Activated T-helper 2 cell treated with anti-CD3 and anti-CD28 coated beads, Interferon-gamma antibody, Interleukin-2, Interleukin-4, amounts not matched to agents 10 μg/mL and 5 μg/mL and 100 μg/mL, durations not matched to agents 14 hours and 24 hours and 36 hours (primary cell): ENCODE results near the gene CARTPT. TPM values are rescaled to one million over a fixed set of nuclear protein-coding genes. Genes with fewer than 3 reads are reported as not detected.

Experiments
- DNase-seq: peaks from one replicate; pipeline ENCODE4 v3.0.0; 2021; ENCODE audit warnings: low spot score
- H3K27ac Mint-ChIP-seq: one replicate; pipeline ENCODE4 v1.8.0; 2021; ENCODE audit warnings: mixed read lengths
- H3K27me3 Mint-ChIP-seq: one replicate; pipeline ENCODE4 v1.8.0; 2021; ENCODE audit warnings: low read depth, mixed read lengths
- H3K36me3 Mint-ChIP-seq: one replicate; pipeline ENCODE4 v1.8.0; 2021; ENCODE audit warnings: low read depth, mixed read lengths
- H3K4me1 Mint-ChIP-seq: one replicate; pipeline ENCODE4 v1.8.0; 2021; ENCODE audit warnings: low read depth, mixed read lengths
- H3K4me3 Mint-ChIP-seq: one replicate; pipeline ENCODE4 v1.8.0; 2021; ENCODE audit warnings: low read depth, mild to moderate bottlenecking, moderate library complexity, mixed read lengths
- H3K9me3 Mint-ChIP-seq: one replicate; pipeline ENCODE4 v1.8.0; 2021; ENCODE audit warnings: mixed read lengths
- intact Hi-C: fragments of 100-400 bp; cut with micrococcal nuclease; formaldehyde crosslinking; loops from one replicate; pipeline ENCODE4 v1.15.1; 2023
- total RNA-seq: library from RNA; stranded (reverse); gene quantifications from 2 replicates; pipeline ENCODE4 v1.2.3, GENCODE V29; 2022

The CARTPT gene
- total RNA-seq, 1 donor from 2014 or later: not detected

DNA sequence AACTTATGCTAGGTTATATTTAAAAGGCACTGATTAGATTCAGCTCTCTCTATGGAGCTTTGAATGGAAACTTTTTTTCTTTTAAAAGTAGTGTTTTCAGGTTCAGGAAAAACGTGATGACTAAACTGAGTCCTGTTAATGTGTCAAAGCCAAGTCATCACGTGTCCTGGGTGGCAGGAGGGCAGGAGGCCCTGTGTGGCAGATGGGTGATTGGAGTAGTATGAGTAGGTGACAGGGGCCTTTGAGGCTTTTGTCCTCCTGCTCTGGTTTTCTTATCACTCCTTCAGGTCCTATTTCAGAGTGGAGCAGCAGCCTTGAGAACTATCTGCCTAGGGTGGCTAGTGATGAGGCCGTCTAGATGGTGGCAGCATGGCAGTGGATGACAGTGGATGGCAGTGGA is 17.7 kb upstream of the CARTPT start:
- intact Hi-C loops: no loop called here
- Mint-ChIP-seq H3K27me3 (peaks cover 11% of the 10 kb centered on the region), H3K4me3 (no peak overlapping the region), H3K27ac (no peak overlapping the region), H3K4me1 (peaks cover 6% of the 10 kb centered on the region), H3K36me3 (no peaks in the 10 kb centered on the region), H3K9me3 (peaks cover 11% of the 10 kb centered on the region)
- DNase-seq: no peak

GRCh38 chr5:71703941-71704340 is 15.1 kb upstream of the CARTPT start:
- H3K36me3 Mint-ChIP-seq: no peaks in the 10 kb centered on the region
- H3K27ac Mint-ChIP-seq: no peak overlapping the region
- no peak for DNase-seq
- intact Hi-C loops: no loop called here
- no peaks in the 10 kb centered on the region for H3K9me3 Mint-ChIP-seq
- H3K27me3 Mint-ChIP-seq: peaks cover 23% of the 10 kb centered on the region
- H3K4me1 Mint-ChIP-seq: peaks cover 3% of the 10 kb centered on the region
- no peak overlapping the region for H3K4me3 Mint-ChIP-seq

- H3K9me3 Mint-ChIP-seq: no peaks in the 10 kb centered on the region
- intact Hi-C loops: no loop called here
Measured at GRCh38 chr5:71705421-71705820, 13.7 kb upstream of the CARTPT start.

DNA sequence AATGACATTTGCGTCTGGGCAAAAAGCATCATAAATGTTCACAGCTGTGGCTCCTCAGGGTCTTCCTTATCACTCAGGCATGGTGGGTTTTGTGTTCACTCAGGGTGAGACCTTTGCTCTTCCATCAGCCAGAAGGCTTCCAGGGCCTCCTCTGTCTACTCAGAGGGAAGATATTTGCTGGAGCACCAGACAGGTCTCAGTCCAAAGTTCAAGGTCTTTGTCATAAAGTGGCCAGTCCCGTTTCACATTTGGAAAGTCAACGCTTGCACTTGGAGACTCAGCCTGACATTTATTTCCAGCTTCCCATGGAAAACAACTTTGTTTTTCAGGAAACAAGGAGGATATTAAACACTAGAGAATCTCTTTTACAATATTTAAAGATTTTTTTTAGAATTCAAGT is 12.2 kb upstream of the CARTPT start:
- H3K36me3 Mint-ChIP-seq: no peaks in the 10 kb centered on the region

More at GRCh38 chr5:71705421-71705820, 13.7 kb upstream of the CARTPT start:
- no peaks in the 10 kb centered on the region for H3K4me1 Mint-ChIP-seq
- H3K36me3 Mint-ChIP-seq: no peaks in the 10 kb centered on the region
- no peak for DNase-seq
- no peak overlapping the region for H3K27ac Mint-ChIP-seq
- no peak overlapping the region for H3K4me3 Mint-ChIP-seq
- peaks cover 27% of the 10 kb centered on the region for H3K27me3 Mint-ChIP-seq

DNA sequence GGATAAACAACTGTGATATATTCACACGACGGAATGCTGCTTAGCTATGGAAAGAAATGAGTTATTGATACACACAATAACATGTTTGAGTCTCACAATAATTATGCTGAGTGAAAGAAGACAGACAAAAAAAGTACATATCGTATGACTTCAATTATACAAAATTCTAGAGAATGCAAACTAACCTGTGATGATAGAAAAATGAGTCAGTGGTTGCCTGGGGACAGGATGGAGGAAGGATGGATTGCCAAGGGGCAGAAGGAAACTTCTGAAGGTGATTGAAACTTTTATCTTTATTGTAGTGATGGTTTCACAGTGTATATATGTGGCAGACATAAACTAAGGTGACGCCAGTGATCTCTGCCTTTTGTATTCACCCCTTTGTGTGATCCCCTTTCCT is 7.5 kb upstream of the CARTPT start:
- Mint-ChIP-seq H3K4me1 (no peaks in the 10 kb centered on the region), H3K9me3 (no peaks in the 10 kb centered on the region), H3K27me3 (peaks cover 37% of the 10 kb centered on the region), H3K27ac (no peak overlapping the region), H3K4me3 (no peak overlapping the region), H3K36me3 (no peaks in the 10 kb centered on the region)
- no peak for DNase-seq
- intact Hi-C loops: no loop called here

More for the DNA sequence above, 12.2 kb upstream of the CARTPT start:
- Mint-ChIP-seq H3K27ac (no peak overlapping the region), H3K4me1 (no peaks in the 10 kb centered on the region), H3K4me3 (no peak overlapping the region), H3K9me3 (no peaks in the 10 kb centered on the region), H3K27me3 (peaks cover 29% of the 10 kb centered on the region)
- intact Hi-C loops: no loop called here
- DNase-seq: no peak

DNA sequence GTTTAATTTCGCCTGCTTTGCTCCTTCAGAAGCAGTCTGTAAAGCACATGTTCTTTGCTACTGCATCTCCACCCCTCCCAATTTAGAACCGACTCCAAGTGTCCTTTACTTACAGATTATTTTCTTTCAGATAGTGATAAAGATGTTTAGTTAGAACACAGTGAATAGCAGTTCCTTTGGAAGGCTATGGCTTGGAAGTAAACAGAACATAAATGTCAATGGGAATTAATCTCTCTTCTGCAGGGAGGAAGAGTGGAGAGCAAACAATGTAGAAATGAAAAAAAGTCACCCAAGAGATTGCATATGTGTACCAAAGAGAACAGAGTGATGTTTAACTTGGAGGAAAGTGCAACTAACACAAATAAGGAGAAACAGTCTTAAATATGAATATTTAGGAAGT is 4.2 kb upstream of the CARTPT start:
- Mint-ChIP-seq H3K36me3 (no peaks in the 10 kb centered on the region), H3K9me3 (no peaks in the 10 kb centered on the region), H3K4me3 (no peak overlapping the region), H3K4me1 (no peaks in the 10 kb centered on the region), H3K27me3 (peaks cover 53% of the 10 kb centered on the region), H3K27ac (no peak overlapping the region)
- DNase-seq: no peak
- intact Hi-C loops: no loop called here

DNA sequence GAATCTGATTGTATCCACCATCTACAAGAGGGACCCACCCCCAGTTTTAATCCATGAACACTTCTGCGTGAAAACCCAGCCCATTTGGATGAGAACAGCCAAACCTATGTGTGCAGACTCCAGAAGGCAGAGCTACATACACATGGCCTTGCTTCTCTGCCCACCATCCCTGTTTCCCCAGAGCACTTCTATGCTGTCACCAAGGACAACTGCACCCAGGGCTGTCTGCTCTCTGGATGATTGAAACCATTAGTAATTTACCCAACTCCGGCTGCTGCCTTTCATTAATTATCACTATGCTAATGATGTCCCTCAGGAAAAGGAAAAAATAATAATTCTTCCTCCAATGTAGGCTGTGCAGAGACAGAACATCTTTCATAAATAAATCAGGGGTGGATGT is 8.9 kb downstream of the CARTPT start:
- H3K27me3 Mint-ChIP-seq: peaks cover 15% of the 10 kb centered on the region
- intact Hi-C loops: no loop called here
- H3K4me3 Mint-ChIP-seq: no peak overlapping the region
- no peaks in the 10 kb centered on the region for H3K4me1 Mint-ChIP-seq
- H3K9me3 Mint-ChIP-seq: no peaks in the 10 kb centered on the region
- no peaks in the 10 kb centered on the region for H3K36me3 Mint-ChIP-seq
- no peak overlapping the region for H3K27ac Mint-ChIP-seq
- DNase-seq: no peak

GRCh38 chr5:71731015-71731414 is 11.9 kb downstream of the CARTPT start:
- intact Hi-C loops: loop anchor here (10.0 kb wide), 1 partner anchor 166 kb away; no protein-coding TSS in a partner anchor
- Mint-ChIP-seq H3K9me3 (no peaks in the 10 kb centered on the region), H3K4me1 (no peaks in the 10 kb centered on the region), H3K27me3 (peaks cover 13% of the 10 kb centered on the region), H3K27ac (no peak overlapping the region), H3K4me3 (no peak overlapping the region), H3K36me3 (no peaks in the 10 kb centered on the region)
- no peak for DNase-seq

- Mint-ChIP-seq H3K4me3 (no peak overlapping the region), H3K4me1 (no peaks in the 10 kb centered on the region), H3K27ac (no peak overlapping the region), H3K9me3 (no peaks in the 10 kb centered on the region), H3K27me3 (peaks cover 8% of the 10 kb centered on the region), H3K36me3 (no peaks in the 10 kb centered on the region)
- intact Hi-C loops: loop anchor here (10.0 kb wide), 1 partner anchor 167 kb away; no protein-coding TSS in a partner anchor
- DNase-seq: no peak
Measured at GRCh38 chr5:71732011-71732410, 12.9 kb downstream of the CARTPT start.

GRCh38 chr5:71734141-71734540 is 15.1 kb downstream of the CARTPT start:
- DNase-seq: no peak
- Mint-ChIP-seq H3K27ac (no peak overlapping the region), H3K9me3 (no peaks in the 10 kb centered on the region), H3K36me3 (no peaks in the 10 kb centered on the region), H3K4me3 (no peak overlapping the region), H3K27me3 (peaks cover 4% of the 10 kb centered on the region), H3K4me1 (no peaks in the 10 kb centered on the region)
- intact Hi-C loops: loop anchor here (10.0 kb wide), 1 partner anchor 169 kb away; no protein-coding TSS in a partner anchor

- Mint-ChIP-seq H3K27me3 (peaks cover 7% of the 10 kb centered on the region), H3K9me3 (no peaks in the 10 kb centered on the region), H3K4me1 (no peaks in the 10 kb centered on the region), H3K27ac (no peak overlapping the region), H3K4me3 (no peak overlapping the region), H3K36me3 (no peaks in the 10 kb centered on the region)
- intact Hi-C loops: loop anchor here (10.0 kb wide), 1 partner anchor 173 kb away; no protein-coding TSS in a partner anchor
- no peak for DNase-seq
Measured at GRCh38 chr5:71737931-71738539, 19.0 kb downstream of the CARTPT start.

DNA sequence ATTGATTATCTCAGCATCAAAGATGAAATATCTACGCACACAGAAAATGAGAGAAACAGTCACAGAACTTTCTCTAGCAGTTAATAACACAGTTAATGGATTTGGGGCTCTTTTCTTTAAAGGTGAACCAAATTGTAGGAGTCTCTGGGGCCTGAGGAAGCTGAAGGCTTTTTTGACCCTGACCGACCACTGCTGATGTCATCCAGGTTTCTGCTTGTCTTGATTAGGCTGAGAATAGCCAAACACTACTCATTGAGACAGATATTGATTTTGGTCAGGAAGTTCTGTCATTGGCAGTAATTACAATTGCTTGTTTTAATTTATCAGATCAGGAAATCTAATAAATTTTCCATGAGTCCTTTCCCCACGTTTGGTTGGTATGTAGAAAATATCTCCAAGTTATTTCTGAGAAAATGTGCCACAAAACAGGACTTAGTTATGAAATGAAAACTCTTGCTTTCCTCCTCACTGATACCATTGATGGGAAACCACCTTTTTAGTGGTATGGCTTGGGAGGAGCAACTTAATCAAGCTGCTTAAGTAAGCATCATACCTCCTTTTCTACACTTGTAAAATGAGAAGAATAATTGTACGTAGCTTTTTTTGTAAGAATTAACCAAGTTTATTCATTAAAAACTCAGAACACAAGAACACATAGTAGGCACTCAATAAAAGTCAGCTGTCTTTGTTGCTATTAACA is 19.7 kb downstream of the CARTPT start:
- H3K4me3 Mint-ChIP-seq: no peak overlapping the region
- peaks cover 5% of the 10 kb centered on the region for H3K27me3 Mint-ChIP-seq
- no peak overlapping the region for H3K27ac Mint-ChIP-seq
- no peak for DNase-seq
- intact Hi-C loops: loop anchor here (10.0 kb wide), 1 partner anchor 174 kb away; no protein-coding TSS in a partner anchor
- no peaks in the 10 kb centered on the region for H3K4me1 Mint-ChIP-seq
- no peaks in the 10 kb centered on the region for H3K36me3 Mint-ChIP-seq
- H3K9me3 Mint-ChIP-seq: no peaks in the 10 kb centered on the region

DNA sequence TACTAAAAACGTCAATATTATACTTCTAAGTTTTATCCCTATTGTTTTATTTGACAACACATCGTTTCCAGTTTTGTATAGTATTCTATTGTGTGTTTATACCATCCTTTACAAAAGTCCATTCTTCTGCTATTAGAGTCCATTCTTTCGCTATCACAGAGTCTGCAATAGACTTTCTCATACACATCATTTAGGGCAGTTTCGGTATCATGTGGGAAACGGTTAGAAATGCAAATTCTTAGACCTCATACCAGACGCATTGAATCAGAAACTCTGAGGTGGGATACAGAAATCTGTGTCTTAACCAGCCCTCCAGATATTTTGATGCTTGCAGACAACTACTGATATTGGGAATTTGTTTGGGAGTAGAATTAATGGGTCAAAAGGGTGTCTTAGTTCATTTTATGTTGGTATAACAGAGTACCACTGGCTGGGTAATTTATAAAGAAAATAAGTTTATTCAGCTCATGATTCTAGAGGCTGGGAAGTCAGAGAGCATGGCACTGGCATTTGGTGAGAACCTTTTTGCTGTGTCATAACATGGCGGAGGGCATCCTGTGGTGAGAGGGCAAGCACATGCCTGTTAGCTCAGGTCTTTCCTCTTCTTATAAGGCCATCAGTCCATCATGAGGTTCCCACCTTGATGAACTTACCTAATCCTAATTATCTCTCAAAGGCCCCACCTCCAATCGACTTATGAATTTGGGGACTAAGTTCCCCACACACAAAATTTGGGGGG is 21.1 kb downstream of the CARTPT start:
- DNase-seq: no peak

More for the DNA sequence above, 21.1 kb downstream of the CARTPT start:
- Mint-ChIP-seq H3K27ac (no peak overlapping the region), H3K4me1 (no peaks in the 10 kb centered on the region), H3K36me3 (no peaks in the 10 kb centered on the region), H3K4me3 (no peak overlapping the region), H3K27me3 (peaks cover 5% of the 10 kb centered on the region), H3K9me3 (no peaks in the 10 kb centered on the region)
- intact Hi-C loops: no loop called here
